Kidney (tissue), 14 donors: Measurements from ENCODE around the gene TPPP. TPM values are rescaled to one million over a fixed set of nuclear protein-coding genes. Genes with fewer than 3 reads are reported as not detected.
A peak's percentile ranks its signal among the peaks of the same experiment; 100 is the strongest.

ENCODE experiments used
- DNase-seq, 5 donors: peaks; one replicate each; pipeline ENCODE4 v3.0.0-alpha.2; 2013 to 2020
- FAIRE-seq: peaks from 2 replicates; lab custom pipeline; 2012; peaks lifted over from hg19 to GRCh38; lab: Jason Lieb, UNC
- H3K27ac ChIP-seq, 2 donors: one replicate each; pipeline ENCODE4 v1.7.0; 2013; ENCODE audit warnings: low read depth in 2 of 2, low read length in 2 of 2, inconsistent platforms in 1 of 2
- H3K27me3 ChIP-seq: one replicate; pipeline ENCODE4 v1.7.1; 2013; ENCODE audit warnings: low read length, inconsistent platforms; ENCODE audit not compliant: control insufficient read depth, insufficient read depth
- H3K36me3 ChIP-seq, 3 donors: one replicate each; pipeline versions ENCODE4 v1.7.0 to v1.7.1; 2013; ENCODE audit warnings: low read length in 3 of 3, control low read depth in 1 of 3, inconsistent platforms in 1 of 3; ENCODE audit not compliant: insufficient read depth in 3 of 3, control insufficient read depth in 2 of 3
- H3K4me1 ChIP-seq, 3 donors: one replicate each; pipeline versions ENCODE4 v1.7.0 to v1.7.1; 2013; ENCODE audit warnings: low read length in 3 of 3, inconsistent platforms in 1 of 3, low read depth in 1 of 3; ENCODE audit not compliant: control insufficient read depth in 2 of 3, insufficient read depth in 2 of 3
- H3K4me3 ChIP-seq, 3 donors: one replicate each; pipeline versions ENCODE4 v1.7.0 to v1.8.1; 2013; ENCODE audit warnings: low read length in 3 of 3, control low read depth in 1 of 3, inconsistent platforms in 1 of 3
- H3K9ac ChIP-seq, 3 donors: one replicate each; pipeline versions ENCODE4 v1.7.0 to v1.7.1; 2013; ENCODE audit warnings: low read length in 3 of 3, control low read depth in 1 of 3, inconsistent platforms in 1 of 3
- H3K9me3 ChIP-seq, 3 donors: one replicate each; pipeline versions ENCODE4 v1.7.0 to v1.7.1; 2013; ENCODE audit warnings: low read length in 3 of 3, control low read depth in 1 of 3, inconsistent platforms in 1 of 3; ENCODE audit not compliant: control insufficient read depth in 2 of 3, insufficient read depth in 1 of 3
- CTCF ChIP-seq: IDR thresholded peaks from 3 replicates; pipeline ENCODE4 v1.5.1; 2012; ENCODE audit warnings: mild to moderate bottlenecking, moderate library complexity, borderline replicate concordance; ENCODE audit not compliant: insufficient read depth; ENCODE audit errors: extremely low read depth
- intact Hi-C: fragments of 100-400 bp; cut with DNase I; formaldehyde crosslinking; loops from one replicate; pipeline ENCODE4 v1.11.1; 2022
- polyA plus RNA-seq: library from polyadenylated mRNA; stranded (reverse); fragments of 350-450 nt; fragmentation: Illumina TruSeq; extraction: RNeasy Lipid Tissue Mini Kit (QIAGEN cat#74804); gene quantifications from one replicate; pipeline ENCODE4 v1.2.3, GENCODE V29; 2014; ENCODE audit warnings: low read depth, low replicate concordance; ENCODE audit not compliant: insufficient read depth
- total RNA-seq: library from RNA; stranded (reverse); fragmentation: NEBNext Ultra II Directional; extraction: Animal tissue kit (Norgen Biotek cat#: 25700); gene quantifications from one replicate; pipeline ENCODE4 v1.2.1, GENCODE V29; 2021
- donor health status: control.
- donor health status: control.
- donor health status: control.
- donor health status: control.
- donor health status: control.
- donor health status: DM: yes; HTN: yes; CAD: no.
- donor health status: Normal renal cell carcinoma (clear cell type).

The TPPP gene
- total and polyA plus RNA-seq, 2 donors from 2014 or later, result 5.8 to 6.9 TPM

DNA sequence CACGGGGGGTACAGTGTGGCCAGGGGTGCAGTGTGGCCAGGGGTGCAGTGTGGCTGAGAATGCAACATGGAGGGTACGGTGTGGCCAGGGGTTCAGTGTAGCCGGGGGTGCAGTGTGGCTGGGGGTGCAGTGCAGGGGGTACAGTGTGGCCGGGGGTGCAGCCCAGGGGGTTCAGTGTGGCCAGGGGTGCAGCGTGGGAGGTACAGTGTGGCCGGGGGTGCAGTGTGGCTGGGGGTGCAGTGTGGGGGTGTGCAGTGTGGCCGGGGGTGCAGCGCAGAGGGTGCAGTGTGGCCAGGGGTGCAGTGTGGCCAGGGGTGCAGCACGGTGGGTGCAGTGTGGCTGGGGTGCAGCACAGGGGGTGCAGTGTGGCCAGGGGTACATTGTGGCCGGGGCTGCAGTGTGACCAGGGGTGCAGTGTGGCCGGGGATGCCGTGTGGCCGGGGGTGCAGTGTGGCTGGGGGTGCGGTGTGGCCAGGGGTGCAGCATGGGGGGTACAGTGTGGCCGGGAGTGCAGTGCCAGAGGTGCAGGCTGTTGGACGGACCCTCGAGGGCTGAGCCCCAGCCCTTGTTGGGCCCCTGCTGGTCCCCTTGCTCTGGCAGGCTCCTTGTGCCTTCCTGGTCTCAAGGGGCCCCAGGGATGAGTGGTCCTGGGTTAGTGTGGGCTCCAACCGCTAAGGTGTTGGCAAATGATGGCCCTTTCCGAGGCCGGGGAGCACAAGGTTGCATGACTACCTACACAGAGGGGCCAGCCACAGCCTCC, 17.9 kb downstream of the TPPP start:
- H3K4me3 ChIP-seq, result no peak overlapping the region
- intact Hi-C loops, result no loop called here
- H3K9me3 ChIP-seq, result no peaks in the 10 kb centered on the region
- H3K27me3 ChIP-seq, result no peaks in the 10 kb centered on the region
- no peak for TF ChIP-seq CTCF
- FAIRE-seq (no peak), DNase-seq (peak in 2 of 5 donors; percentile 51 to 55)
- H3K36me3 ChIP-seq, result no peaks in the 10 kb centered on the region
- no peak overlapping the region for H3K27ac ChIP-seq
- peaks cover 0 to 18% (median 4%) of the 10 kb centered on the region in 3 donors for H3K4me1 ChIP-seq
- H3K9ac ChIP-seq, result no peak overlapping the region

DNA sequence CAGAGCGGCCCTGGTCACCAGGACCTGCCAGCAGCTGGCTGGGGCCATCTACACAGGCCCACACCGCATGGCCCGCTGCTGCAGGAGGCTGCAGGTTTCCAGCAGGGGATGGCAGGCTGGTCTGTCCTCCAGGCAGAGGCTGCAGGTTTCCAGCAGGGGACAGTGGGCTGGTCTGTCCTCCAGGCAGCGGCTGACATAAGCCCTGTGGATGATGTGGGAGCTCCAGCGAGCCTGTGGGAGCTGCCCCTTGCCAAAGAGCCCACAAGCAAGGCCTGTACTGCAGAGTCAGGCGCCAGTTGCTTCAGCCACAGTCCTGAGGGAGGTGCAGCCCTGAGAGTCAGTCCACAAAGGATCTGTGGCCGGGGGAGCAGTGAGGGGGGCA, 18.5 kb downstream of the TPPP start:
- no peak for TF ChIP-seq CTCF
- Histone ChIP-seq H3K4me1 (peaks cover 0 to 18% (median 4%) of the 10 kb centered on the region in 3 donors), H3K9ac (no peak overlapping the region), H3K27ac (no peak overlapping the region), H3K36me3 (no peaks in the 10 kb centered on the region), H3K4me3 (no peak overlapping the region), H3K9me3 (no peaks in the 10 kb centered on the region), H3K27me3 (no peaks in the 10 kb centered on the region)
- peak in 2 of 5 donors; percentile 52 to 68 for DNase-seq
- no peak for FAIRE-seq
- intact Hi-C loops, result no loop called here

DNA sequence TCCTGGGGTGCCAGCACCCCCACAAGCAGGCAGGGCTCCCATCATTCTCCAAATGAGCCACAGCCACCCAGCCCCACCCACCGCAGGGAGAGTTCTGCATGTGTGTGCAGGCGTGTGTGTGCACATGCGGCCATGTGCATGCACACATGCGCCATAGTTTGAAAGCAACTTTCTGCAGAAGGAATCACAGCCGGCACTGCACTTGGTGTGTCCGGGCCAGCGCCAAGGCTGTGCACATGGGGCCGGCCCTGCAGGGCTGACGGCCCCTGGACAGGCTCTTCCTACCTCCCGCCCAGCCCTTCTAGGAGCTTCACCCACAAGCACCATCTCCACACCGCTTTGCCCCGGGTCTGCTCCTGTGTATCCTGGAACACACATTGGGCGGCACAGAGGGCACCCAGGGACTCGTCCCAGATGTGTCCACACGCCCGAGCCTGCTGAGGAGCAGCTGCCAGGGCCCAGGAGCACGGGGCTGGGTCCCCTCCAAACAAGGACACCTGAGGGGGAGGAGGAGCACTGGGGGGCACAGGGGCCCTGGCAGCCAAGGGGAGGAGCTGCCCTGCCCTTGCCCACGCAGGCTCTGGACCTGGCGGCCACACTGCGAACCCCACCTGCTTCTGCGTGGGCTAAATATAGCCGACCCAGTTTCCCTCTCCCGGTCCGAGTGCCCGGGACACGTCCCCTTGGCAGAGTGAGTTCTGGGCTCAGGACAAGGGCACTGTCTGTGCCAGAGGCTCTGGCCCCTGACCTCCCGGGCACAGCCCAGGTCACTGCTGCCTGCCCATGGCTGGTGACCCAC, 19.1 kb downstream of the TPPP start:
- DNase-seq (peak in 2 of 5 donors; percentile 55 to 68), FAIRE-seq (no peak)
- no peak overlapping the region for H3K9ac ChIP-seq
- no peak overlapping the region for H3K27ac ChIP-seq
- TF ChIP-seq CTCF, result no peak
- H3K27me3 ChIP-seq, result no peaks in the 10 kb centered on the region
- H3K9me3 ChIP-seq, result no peaks in the 10 kb centered on the region
- H3K36me3 ChIP-seq, result no peaks in the 10 kb centered on the region
- peaks cover 0 to 18% (median 4%) of the 10 kb centered on the region in 3 donors for H3K4me1 ChIP-seq
- intact Hi-C loops, result no loop called here
- H3K4me3 ChIP-seq, result no peak overlapping the region
